ENCODE measurements around the gene NRM. TPM values are rescaled to one million over a fixed set of nuclear protein-coding genes. Genes with fewer than 3 reads are reported as not detected.
"Not testable (repeated sequence)": the region's sequence is repeated elsewhere in the genome, so short reads cannot be mapped to it uniquely, and the experiment has no call there.

The NRM gene
- total and polyA plus RNA-seq, 5 experiments from 2014 or later, result 2.4 to 5.4 (median 3.7) TPM

DNA sequence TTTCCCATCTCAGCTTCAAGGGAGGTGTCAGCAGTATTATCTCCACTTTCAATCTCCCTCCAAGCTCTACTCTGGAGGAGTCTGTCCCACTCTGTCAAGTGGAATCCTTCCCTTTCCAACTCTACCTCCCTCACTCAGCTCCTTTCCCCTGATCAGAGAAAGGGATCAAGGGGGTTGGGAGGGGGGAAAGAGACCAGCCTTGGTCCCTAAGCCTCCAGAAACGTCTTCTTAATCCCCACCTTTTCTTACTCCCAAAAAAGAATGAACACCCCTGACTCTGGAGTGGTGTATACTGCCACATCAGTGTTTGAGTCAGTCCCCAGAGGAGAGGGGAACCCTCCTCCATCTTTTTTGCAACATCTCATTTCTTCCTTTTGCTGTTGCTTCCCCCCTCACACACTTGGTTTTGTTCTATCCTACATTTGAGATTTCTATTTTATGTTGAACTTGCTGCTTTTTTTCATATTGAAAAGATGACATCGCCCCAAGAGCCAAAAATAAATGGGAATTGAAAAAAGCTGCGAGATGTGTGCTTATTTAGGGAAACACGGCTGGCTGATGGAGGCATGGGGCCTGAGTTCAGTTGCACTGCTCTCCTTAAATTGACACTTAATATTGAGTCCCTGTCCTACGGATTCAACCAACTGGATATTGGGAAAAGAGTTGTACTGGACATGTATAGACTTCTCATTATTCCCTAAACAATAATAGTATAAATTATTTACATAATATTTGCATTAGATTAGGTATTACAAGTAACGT is 34.3 kb upstream of the NRM start:
- Mint-ChIP-seq H3K4me1 (peaks cover 23 to 56% (median 49%) of the 10 kb centered on the region in 4 donors), H3K27me3 (no peaks in the 10 kb centered on the region), H3K27ac (peak overlapping the region in 9 of 10 donors; percentile 22 to 84 (median 76)), H3K9me3 (no peaks in the 10 kb centered on the region), H3K4me3 (peak overlapping the region in 1 of 10 donors; percentile 3), H3K36me3 (peaks cover 0 to 57% (median 17%) of the 10 kb centered on the region in 3 donors)
- ATAC-seq, result no peak
- POLR2A ChIA-PET, result interaction anchor here (0.7 to 14.3 kb wide), 4 partner anchors 44 to 183 kb away, joined by 3 to 594 read pairs (median 27); partner anchors contain the start of genes ABCF1 and DHX16
- DNase-seq, result no peak

DNA sequence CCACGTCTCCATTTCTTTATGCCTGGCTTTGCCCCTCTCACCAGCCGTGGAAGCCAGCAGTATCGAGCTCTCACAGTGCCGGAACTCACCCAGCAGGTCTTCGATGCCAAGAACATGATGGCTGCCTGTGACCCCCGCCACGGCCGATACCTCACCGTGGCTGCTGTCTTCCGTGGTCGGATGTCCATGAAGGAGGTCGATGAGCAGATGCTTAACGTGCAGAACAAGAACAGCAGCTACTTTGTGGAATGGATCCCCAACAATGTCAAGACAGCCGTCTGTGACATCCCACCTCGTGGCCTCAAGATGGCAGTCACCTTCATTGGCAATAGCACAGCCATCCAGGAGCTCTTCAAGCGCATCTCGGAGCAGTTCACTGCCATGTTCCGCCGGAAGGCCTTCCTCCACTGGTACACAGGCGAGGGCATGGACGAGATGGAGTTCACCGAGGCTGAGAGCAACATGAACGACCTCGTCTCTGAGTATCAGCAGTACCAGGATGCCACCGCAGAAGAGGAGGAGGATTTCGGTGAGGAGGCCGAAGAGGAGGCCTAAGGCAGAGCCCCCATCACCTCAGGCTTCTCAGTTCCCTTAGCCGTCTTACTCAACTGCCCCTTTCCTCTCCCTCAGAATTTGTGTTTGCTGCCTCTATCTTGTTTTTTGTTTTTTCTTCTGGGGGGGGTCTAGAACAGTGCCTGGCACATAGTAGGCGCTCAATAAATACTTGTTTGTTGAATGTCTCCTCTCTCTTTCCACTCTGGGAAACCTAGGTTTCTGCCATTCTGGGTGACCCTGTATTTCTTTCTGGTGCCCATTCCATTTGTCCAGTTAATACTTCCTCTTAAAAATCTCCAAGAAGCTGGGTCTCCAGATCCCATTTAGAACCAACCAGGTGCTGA is 33.3 kb upstream of the NRM start:
- H3K36me3 Mint-ChIP-seq, result peaks cover 0 to 56% (median 17%) of the 10 kb centered on the region in 3 donors
- peaks cover 24 to 62% (median 55%) of the 10 kb centered on the region in 4 donors for H3K4me1 Mint-ChIP-seq
- H3K27me3 Mint-ChIP-seq, ATAC-seq, H3K9me3 Mint-ChIP-seq, DNase-seq: not testable (repeated sequence)
- peak overlapping the region; percentile 63 to 87 (median 78) for H3K27ac Mint-ChIP-seq
- POLR2A ChIA-PET, result interaction anchor here (0.6 to 14.3 kb wide), 6 partner anchors 9 to 182 kb away, joined by 3 to 594 read pairs (median 4); partner anchors contain the start of gene DHX16
- H3K4me3 Mint-ChIP-seq, result peak overlapping the region in 7 of 10 donors; percentile 1 to 57 (median 26)

DNA sequence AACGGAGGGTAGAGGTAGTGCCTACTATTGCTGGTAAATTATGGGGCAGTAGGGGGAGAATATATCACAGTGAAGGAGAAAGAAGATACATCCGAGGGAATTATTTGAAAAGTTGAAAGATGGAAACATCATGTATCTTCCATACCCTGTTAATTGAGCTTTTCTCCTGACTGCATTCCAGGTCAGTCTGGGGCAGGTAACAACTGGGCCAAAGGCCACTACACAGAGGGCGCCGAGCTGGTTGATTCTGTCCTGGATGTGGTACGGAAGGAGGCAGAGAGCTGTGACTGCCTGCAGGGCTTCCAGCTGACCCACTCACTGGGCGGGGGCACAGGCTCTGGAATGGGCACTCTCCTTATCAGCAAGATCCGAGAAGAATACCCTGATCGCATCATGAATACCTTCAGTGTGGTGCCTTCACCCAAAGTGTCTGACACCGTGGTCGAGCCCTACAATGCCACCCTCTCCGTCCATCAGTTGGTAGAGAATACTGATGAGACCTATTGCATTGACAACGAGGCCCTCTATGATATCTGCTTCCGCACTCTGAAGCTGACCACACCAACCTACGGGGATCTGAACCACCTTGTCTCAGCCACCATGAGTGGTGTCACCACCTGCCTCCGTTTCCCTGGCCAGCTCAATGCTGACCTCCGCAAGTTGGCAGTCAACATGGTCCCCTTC is 32.5 kb upstream of the NRM start:
- H3K4me1 Mint-ChIP-seq, result peaks cover 24 to 68% (median 59%) of the 10 kb centered on the region in 4 donors
- peak overlapping the region; percentile 82 to 99 (median 92) for H3K27ac Mint-ChIP-seq
- peaks cover 0 to 50% (median 17%) of the 10 kb centered on the region in 3 donors for H3K36me3 Mint-ChIP-seq
- not testable (repeated sequence) for DNase-seq, H3K9me3 Mint-ChIP-seq, ATAC-seq, H3K27me3 Mint-ChIP-seq
- H3K4me3 Mint-ChIP-seq, result peak overlapping the region in 8 of 10 donors; percentile 18 to 98 (median 90)
- POLR2A ChIA-PET, result interaction anchor here (1.0 to 14.3 kb wide), 12 partner anchors 7 to 182 kb away, joined by 3 to 594 read pairs (median 6); partner anchors contain the start of genes C6orf136, DHX16, MRPS18B and NRM

DNA sequence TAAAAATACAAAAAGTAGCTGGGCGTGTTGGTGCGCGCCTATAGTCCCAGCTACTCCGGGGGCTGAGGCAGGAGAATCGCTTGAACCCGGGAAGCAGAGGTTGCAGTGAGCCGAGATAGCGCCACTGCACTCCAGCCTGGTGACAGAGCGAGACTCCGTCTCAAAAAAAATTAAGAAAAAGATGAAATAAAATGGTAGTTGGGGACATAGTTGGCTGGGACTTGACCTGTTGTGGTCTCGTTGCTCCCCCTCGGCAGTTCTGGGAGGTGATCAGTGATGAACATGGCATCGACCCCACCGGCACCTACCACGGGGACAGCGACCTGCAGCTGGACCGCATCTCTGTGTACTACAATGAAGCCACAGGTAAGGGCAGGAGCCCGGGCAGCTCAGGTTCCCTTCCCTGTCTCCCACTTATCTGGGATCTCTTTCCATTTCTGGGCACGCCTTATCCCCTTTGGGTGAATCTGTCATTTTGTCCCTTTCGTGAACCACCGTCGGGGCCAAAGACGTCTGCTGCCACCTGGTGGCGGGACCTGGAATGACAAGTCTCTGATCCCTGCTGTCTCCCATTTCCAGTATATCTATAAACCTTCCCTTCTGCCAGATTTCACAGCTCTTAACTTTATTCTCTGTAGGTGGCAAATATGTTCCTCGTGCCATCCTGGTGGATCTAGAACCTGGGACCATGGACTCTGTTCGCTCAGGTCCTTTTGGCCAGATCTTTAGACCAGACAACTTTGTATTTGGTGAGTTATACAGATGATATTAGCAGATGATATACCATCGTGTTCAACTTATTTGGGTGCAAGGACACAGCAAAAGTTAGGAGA is 31.7 kb upstream of the NRM start:
- Mint-ChIP-seq H3K4me1 (peaks cover 26 to 66% (median 63%) of the 10 kb centered on the region in 4 donors), H3K36me3 (peaks cover 0 to 43% (median 15%) of the 10 kb centered on the region in 3 donors), H3K27me3 (no peaks in the 10 kb centered on the region), H3K9me3 (no peaks in the 10 kb centered on the region), H3K27ac (peak overlapping the region; percentile 82 to 99 (median 92)), H3K4me3 (peak overlapping the region; percentile 87 to 99 (median 98))
- DNase-seq (peak; percentile 70 to 94 (median 82)), ATAC-seq (no peak)
- POLR2A ChIA-PET, result interaction anchor here (0.6 to 14.3 kb wide), 20 partner anchors 8 to 241 kb away, joined by 3 to 594 read pairs (median 6); partner anchors contain the start of genes C6orf136, DDR1, DHX16 and MRPS18B

DNA sequence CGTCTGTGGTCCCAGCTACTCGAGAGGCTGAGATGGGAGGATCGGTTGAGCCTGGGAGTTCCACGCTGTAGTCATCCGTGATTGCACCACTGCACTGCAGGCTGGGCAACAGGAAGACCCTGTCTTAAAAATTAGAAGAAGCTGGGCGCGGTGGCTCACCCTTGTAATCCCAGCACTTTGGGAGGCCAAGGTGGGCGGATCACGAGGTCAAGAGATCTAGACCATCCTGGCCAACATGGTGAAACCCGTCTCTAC is 31.2 kb upstream of the NRM start:
- ATAC-seq, DNase-seq, H3K27me3 Mint-ChIP-seq, H3K9me3 Mint-ChIP-seq: not testable (repeated sequence)
- Mint-ChIP-seq H3K27ac (peak overlapping the region; percentile 82 to 99 (median 92)), H3K36me3 (peaks cover 0 to 42% (median 15%) of the 10 kb centered on the region in 3 donors), H3K4me1 (peaks cover 30 to 72% (median 67%) of the 10 kb centered on the region in 4 donors), H3K4me3 (peak overlapping the region; percentile 87 to 99 (median 98))
- POLR2A ChIA-PET, result interaction anchor here (0.5 to 14.3 kb wide), 20 partner anchors 9 to 384 kb away, joined by 3 to 594 read pairs (median 6); partner anchors contain the start of genes C6orf136, DDR1, DHX16 and MRPS18B

DNA sequence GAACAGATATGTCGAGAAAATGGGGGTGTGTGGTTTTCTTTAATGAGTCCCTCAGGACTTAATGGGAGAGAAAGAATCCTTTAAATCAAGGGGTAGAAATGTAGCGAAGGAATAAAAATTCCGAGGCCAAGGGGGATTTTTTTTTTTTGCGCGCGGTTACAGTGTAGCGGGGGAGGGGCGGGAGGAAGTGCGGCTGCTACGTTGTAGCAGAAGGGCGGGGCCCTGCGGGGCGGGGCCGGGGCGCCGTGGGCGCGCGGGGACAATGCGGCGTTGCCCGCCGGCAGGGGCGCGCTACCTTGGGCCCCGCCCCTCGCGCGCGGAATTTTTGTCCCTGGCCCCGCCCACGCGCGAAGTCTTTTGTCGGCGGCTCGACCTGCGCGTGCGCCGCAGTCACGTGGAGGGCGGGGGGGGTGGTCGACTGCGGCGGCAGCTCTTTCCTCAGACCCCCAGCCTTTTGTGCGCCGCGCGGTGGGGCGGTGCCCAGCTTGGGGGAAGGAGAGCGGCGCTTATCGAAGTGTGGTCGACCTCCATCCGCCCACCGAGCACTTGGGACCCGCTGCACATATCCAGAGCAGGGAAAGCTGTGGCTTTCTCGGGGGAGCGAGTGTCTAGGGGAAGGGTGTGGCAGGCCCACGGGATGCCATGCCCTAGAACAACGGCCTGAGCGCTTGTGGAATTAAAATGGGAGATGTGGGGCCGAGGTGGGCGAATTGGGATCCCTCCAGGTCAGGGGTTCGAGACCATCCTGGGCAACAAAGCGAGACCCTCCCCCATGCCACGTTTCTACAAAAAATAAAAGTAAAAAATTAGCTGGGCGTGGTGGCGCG is 30.6 kb upstream of the NRM start:
- H3K27me3 Mint-ChIP-seq, result no peaks in the 10 kb centered on the region
- DNase-seq (peak; percentile 91 to 99 (median 96)), ATAC-seq (peak; percentile 25 to 34)
- H3K4me3 Mint-ChIP-seq, result peak overlapping the region; percentile 87 to 99 (median 98)
- no peaks in the 10 kb centered on the region for H3K9me3 Mint-ChIP-seq
- peak overlapping the region; percentile 82 to 99 (median 96) for H3K27ac Mint-ChIP-seq
- POLR2A ChIA-PET, result interaction anchor here (0.5 to 14.3 kb wide), 20 partner anchors 9 to 385 kb away, joined by 3 to 594 read pairs (median 6); partner anchors contain the start of genes C6orf136, DDR1, DHX16 and MRPS18B
- H3K4me1 Mint-ChIP-seq, result peaks cover 33 to 74% (median 71%) of the 10 kb centered on the region in 4 donors
- peaks cover 0 to 39% (median 15%) of the 10 kb centered on the region in 3 donors for H3K36me3 Mint-ChIP-seq

DNA sequence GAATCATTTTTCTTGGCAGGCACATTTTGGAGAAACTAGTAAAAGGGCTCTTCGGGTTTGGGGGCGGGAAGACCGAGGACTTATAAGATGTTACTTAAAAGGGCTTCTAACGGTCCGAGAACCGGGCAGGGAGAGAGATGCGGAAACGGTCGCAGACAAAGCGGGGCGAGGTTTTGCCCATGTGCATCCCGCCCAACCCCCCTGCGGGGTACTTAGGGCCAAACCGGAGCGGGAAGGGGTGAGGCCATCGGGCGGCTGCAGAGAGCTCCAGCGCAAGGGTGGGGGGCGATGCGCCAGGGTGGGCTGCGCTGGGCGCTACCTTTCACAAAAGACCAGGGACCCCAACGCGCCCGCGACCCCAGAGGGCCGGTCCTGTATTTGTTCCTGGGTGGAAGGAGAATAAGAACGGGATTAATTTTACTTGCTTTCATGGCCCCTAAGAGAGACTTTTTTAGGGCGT is 30.0 kb upstream of the NRM start:
- Mint-ChIP-seq H3K4me3 (peak overlapping the region; percentile 87 to 99 (median 98)), H3K27ac (peak overlapping the region; percentile 82 to 99 (median 96)), H3K36me3 (peaks cover 0 to 36% (median 15%) of the 10 kb centered on the region in 3 donors), H3K4me1 (peaks cover 36 to 79% (median 72%) of the 10 kb centered on the region in 4 donors), H3K9me3 (no peaks in the 10 kb centered on the region), H3K27me3 (no peaks in the 10 kb centered on the region)
- no peak for ATAC-seq
- POLR2A ChIA-PET, result interaction anchor here (1.2 to 14.3 kb wide), 9 partner anchors 10 to 229 kb away, joined by 3 to 594 read pairs (median 17); partner anchors contain the start of genes DDR1, DHX16, MRPS18B and NRM
- peak in 9 of 10 donors; percentile 23 to 75 (median 48) for DNase-seq

DNA sequence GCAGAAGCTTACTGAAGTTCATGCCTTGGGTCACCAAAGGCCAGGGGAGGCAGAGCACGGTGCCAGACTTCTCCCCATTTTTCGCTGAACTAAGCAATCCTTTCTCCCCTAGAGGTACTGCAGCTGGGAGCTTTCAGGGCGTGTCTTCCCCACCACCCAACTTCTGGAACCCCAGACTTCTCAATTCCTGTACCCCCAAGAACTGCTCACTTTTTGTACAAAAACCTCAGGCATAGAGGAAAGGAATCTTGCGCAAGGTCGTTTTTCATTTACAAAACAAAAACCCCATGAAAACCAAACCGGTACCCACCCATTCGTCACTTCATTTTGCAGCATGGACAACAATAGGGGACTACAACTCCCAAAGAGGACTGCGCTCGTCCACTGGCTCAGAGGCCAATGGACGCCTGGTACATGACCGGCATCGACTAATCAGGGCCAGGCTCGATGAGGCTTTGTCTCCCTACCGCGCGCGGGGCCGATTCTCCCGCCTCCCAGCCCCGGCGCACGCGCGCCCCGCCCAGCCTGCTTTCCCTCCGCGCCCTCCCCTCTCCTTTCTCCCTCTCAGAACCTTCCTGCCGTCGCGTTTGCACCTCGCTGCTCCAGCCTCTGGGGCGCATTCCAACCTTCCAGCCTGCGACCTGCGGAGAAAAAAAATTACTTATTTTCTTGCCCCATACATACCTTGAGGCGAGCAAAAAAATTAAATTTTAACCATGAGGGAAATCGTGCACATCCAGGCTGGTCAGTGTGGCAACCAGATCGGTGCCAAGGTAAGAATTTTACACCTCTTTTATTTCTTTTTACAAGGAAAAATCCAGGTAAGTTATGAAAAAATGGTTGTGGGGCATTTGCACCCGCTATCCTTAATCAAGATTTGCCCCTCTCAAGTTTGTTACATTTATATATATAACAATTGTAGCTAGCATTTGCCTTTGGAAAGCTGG is 29.3 kb upstream of the NRM start, which contains the start of gene TUBB:
TUBB (plus strand) TSS at position 562 of the 947 bp plus-strand sequence; CDS start at position 717, 155 bp downstream.
- Mint-ChIP-seq H3K27ac (peak within 1 kb of the TSS; percentile 82 to 99 (median 96)), H3K9me3 (no peaks in the 10 kb centered on the region), H3K27me3 (no peaks in the 10 kb centered on the region), H3K4me3 (peak within 1 kb of the TSS; percentile 87 to 99 (median 98)), H3K36me3 (peaks cover 0 to 36% (median 13%) of the 10 kb centered on the region in 3 donors), H3K4me1 (peaks cover 36 to 76% (median 68%) of the 10 kb centered on the region in 4 donors)
- ATAC-seq (peak; percentile 66 to 68), DNase-seq (peak; percentile 88 to 96 (median 94))
- POLR2A ChIA-PET, result interaction anchor here (0.5 to 14.3 kb wide), 10 partner anchors 11 to 229 kb away, joined by 3 to 594 read pairs (median 14); partner anchors contain the start of genes DDR1, DHX16, MRPS18B and NRM

DNA sequence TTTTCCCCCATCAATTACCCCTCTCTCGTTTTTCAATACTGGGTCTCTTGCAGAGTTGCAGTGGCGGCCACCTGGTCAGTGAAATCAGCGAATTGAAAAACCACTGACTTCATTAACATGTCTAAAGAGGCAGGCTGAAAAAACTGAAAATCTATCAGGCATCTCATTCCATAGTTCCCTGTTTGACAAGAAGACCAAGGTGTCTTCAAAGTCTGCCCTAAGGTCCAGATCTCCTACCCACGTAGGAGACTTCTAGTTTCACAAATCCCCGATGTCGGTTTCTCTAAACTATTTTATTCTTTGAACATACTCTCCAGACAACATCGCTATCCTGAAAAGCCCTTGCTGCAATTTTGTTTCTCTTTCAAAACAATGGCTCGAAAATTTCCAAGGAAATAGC is 28.6 kb upstream of the NRM start:
- ATAC-seq, result no peak

More for the DNA sequence above, 28.6 kb upstream of the NRM start:
- H3K36me3 Mint-ChIP-seq, result peaks cover 0 to 35% (median 16%) of the 10 kb centered on the region in 3 donors
- peaks cover 38 to 73% (median 67%) of the 10 kb centered on the region in 4 donors for H3K4me1 Mint-ChIP-seq
- peak overlapping the region; percentile 87 to 99 (median 98) for H3K4me3 Mint-ChIP-seq
- peak overlapping the region; percentile 82 to 99 (median 96) for H3K27ac Mint-ChIP-seq
- no peak for DNase-seq
- POLR2A ChIA-PET, result interaction anchor here (0.9 to 14.3 kb wide), 6 partner anchors 11 to 228 kb away, joined by 3 to 594 read pairs (median 27); partner anchors contain the start of genes DHX16, MRPS18B, NRM and PPP1R10
- H3K27me3 Mint-ChIP-seq, result no peaks in the 10 kb centered on the region
- no peaks in the 10 kb centered on the region for H3K9me3 Mint-ChIP-seq

All from naive thymus-derived CD8-positive, alpha-beta T cell (primary cell).